OCI-LY1 (cell line): ENCODE results near the gene LGALS14.

Source experiments
- CTCF ChIP-seq: fragments of 200-600 bp; sonication (generic), shearing (Covaris generic); IDR thresholded peaks from 2 replicates; pipeline ENCODE4 v1.5.1; 2017; ENCODE audit warnings: mild to moderate bottlenecking, antibody characterized with exemption, low read length, moderate library complexity, mixed read lengths
- EZH2 ChIP-seq: fragments of 200-600 bp; sonication (generic), shearing (Covaris generic); IDR thresholded peaks from 2 replicates; pipeline ENCODE4 v1.8.0; 2017; ENCODE audit warnings: borderline replicate concordance, mixed run types, mild to moderate bottlenecking, antibody characterized with exemption, low read length, moderate library complexity, mixed read lengths

GRCh38 chr19:39710333-39710890 lies 6.1 kb downstream of the LGALS14 start:
- TF ChIP-seq CTCF, result no peak
- TF ChIP-seq EZH2, result no peak
